A549 (cell line): ENCODE results near the gene FHIP1A.

ENCODE experiments used
- CHD4 ChIP-seq: fragments of 200-600 bp; sonication (generic); IDR thresholded peaks from 2 replicates; pipeline ENCODE4 v1.6.1; 2016; ENCODE audit warnings: antibody characterized with exemption, mild to moderate bottlenecking, borderline replicate concordance
- HDAC2 ChIP-seq: fragments of 200-600 bp; sonication (generic); IDR thresholded peaks from 2 replicates; pipeline ENCODE4 v1.6.1; 2016
- SMC3 ChIP-seq: fragments of >200 bp; sonication (Bioruptor Twin); formaldehyde crosslinking; IDR thresholded peaks from 3 replicates; pipeline ENCODE4 v1.6.1; 2018; ENCODE audit warnings: inconsistent platforms
- TF ChIP-seq, protein P1 (sequence below): fragments of >200 bp; sonication (Bioruptor Twin); formaldehyde crosslinking; IDR thresholded peaks from 3 replicates; pipeline ENCODE4 v1.5.1; 2016
- TF ChIP-seq, protein P2 (sequence below): fragments of 150-350 bp; IDR thresholded peaks from 2 replicates; pipeline ENCODE4 v1.6.1; 2014; ENCODE audit warnings: low read depth, mild to moderate bottlenecking, low read length

DNA sequence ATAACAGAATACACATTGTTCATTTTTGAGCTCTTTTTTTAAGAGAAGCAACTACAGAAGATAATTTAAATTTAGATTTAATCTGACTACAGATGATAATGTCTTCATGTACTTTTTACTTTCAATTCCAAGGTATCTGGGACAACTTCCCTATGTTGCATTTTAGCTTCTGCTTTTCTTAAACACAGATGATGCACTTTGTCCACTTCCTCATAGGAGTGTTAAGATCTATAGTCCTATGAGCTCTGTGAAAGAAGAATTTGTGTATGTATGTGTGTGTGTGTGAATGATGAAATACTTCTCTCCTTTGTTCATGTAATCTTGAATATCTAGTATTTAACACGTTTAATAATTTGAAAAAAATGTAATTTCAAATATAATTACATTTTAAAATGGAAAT lies 5.3 kb upstream of the FHIP1A start:
- TF ChIP-seq, protein P1, sequence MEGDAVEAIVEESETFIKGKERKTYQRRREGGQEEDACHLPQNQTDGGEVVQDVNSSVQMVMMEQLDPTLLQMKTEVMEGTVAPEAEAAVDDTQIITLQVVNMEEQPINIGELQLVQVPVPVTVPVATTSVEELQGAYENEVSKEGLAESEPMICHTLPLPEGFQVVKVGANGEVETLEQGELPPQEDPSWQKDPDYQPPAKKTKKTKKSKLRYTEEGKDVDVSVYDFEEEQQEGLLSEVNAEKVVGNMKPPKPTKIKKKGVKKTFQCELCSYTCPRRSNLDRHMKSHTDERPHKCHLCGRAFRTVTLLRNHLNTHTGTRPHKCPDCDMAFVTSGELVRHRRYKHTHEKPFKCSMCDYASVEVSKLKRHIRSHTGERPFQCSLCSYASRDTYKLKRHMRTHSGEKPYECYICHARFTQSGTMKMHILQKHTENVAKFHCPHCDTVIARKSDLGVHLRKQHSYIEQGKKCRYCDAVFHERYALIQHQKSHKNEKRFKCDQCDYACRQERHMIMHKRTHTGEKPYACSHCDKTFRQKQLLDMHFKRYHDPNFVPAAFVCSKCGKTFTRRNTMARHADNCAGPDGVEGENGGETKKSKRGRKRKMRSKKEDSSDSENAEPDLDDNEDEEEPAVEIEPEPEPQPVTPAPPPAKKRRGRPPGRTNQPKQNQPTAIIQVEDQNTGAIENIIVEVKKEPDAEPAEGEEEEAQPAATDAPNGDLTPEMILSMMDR = no peak
- TF ChIP-seq, protein P2, sequence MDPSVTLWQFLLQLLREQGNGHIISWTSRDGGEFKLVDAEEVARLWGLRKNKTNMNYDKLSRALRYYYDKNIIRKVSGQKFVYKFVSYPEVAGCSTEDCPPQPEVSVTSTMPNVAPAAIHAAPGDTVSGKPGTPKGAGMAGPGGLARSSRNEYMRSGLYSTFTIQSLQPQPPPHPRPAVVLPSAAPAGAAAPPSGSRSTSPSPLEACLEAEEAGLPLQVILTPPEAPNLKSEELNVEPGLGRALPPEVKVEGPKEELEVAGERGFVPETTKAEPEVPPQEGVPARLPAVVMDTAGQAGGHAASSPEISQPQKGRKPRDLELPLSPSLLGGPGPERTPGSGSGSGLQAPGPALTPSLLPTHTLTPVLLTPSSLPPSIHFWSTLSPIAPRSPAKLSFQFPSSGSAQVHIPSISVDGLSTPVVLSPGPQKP = no peak
- TF ChIP-seq SMC3 (no peak), CHD4 (no peak), HDAC2 (no peak)
